GM23338 (cell line): ENCODE results near the gene CNOT6L. TPM values are rescaled to one million over a fixed set of nuclear protein-coding genes. Genes with fewer than 3 reads are reported as not detected.

Source experiments
- ATAC-seq: fragments of 200-7000 bp; cut with Tn5 transposase; 3 replicates; pipeline ENCODE4 v1.9.1; 2020
- DNase-seq: peaks from one replicate; pipeline ENCODE4 v3.0.0-alpha.2; 2015; ENCODE audit warnings: low spot score
- H2AFZ ChIP-seq: fragments of 200-600 bp; sonication (generic); 2 replicates; pipeline ENCODE4 v1.8.0; 2016; ENCODE audit warnings: antibody characterized with exemption, mild to moderate bottlenecking, moderate library complexity
- H3F3A ChIP-seq: fragments of 200-600 bp; sonication (generic); replicated peaks from 2 replicates; pipeline ENCODE4 v1.8.0; 2017; ENCODE audit warnings: antibody characterized with exemption, mixed run types, low read depth
- H3K27ac ChIP-seq: fragments of 200-600 bp; sonication (generic); 2 replicates; pipeline ENCODE4 v1.6.1; 2016; ENCODE audit warnings: low read depth
- H3K27me3 ChIP-seq: fragments of 200-600 bp; sonication (generic); 2 replicates; pipeline ENCODE4 v1.8.0; 2016; ENCODE audit warnings: mild to moderate bottlenecking, mixed run types, moderate library complexity; ENCODE audit not compliant: insufficient read depth
- H3K36me3 ChIP-seq: fragments of 200-600 bp; sonication (generic); 2 replicates; pipeline ENCODE4 v1.8.0; 2016; ENCODE audit warnings: mild to moderate bottlenecking; ENCODE audit not compliant: insufficient read depth
- H3K4me1 ChIP-seq: fragments of 200-600 bp; sonication (generic); 2 replicates; pipeline ENCODE4 v1.8.0; 2016; ENCODE audit warnings: mild to moderate bottlenecking, moderate library complexity; ENCODE audit not compliant: insufficient read depth
- H3K4me2 ChIP-seq: fragments of 200-600 bp; sonication (generic); 2 replicates; pipeline ENCODE4 v1.7.1; 2017; ENCODE audit warnings: mixed run types
- H3K4me3 ChIP-seq: fragments of 200-600 bp; sonication (generic); 2 replicates; pipeline ENCODE4 v1.6.1; 2016; ENCODE audit warnings: mixed run types
- H3K79me2 ChIP-seq: fragments of 200-600 bp; sonication (generic); replicated peaks from 2 replicates; pipeline ENCODE4 v1.8.0; 2017; ENCODE audit warnings: mild to moderate bottlenecking; ENCODE audit not compliant: insufficient read depth
- H3K9me2 ChIP-seq: fragments of 200-600 bp; sonication (generic); 2 replicates; pipeline ENCODE4 v1.8.0; 2017; ENCODE audit not compliant: insufficient read depth
- H4K20me1 ChIP-seq: fragments of 200-600 bp; sonication (generic); replicated peaks from 2 replicates; pipeline ENCODE4 v1.8.0; 2017; ENCODE audit warnings: mild to moderate bottlenecking; ENCODE audit not compliant: insufficient read depth
- H3K27ac Mint-ChIP-seq: 2 replicates; pipeline ENCODE4 v1.8.0; 2020; ENCODE audit warnings: inconsistent platforms, mild to moderate bottlenecking, moderate library complexity, mixed read lengths
- H3K27me3 Mint-ChIP-seq: 3 replicates; pipeline ENCODE4 v1.8.0; 2022; ENCODE audit warnings: low read depth, mild to moderate bottlenecking, moderate library complexity, mixed read lengths, inconsistent platforms; ENCODE audit not compliant: insufficient read depth, poor library complexity
- H3K36me3 Mint-ChIP-seq: 3 replicates; pipeline ENCODE4 v1.8.0; 2021; ENCODE audit warnings: low read depth, mild to moderate bottlenecking, inconsistent platforms, moderate library complexity, mixed read lengths
- H3K4me1 Mint-ChIP-seq: 3 replicates; pipeline ENCODE4 v1.8.0; 2020; ENCODE audit warnings: mild to moderate bottlenecking, inconsistent platforms, mixed read lengths
- H3K4me3 Mint-ChIP-seq: 3 replicates; pipeline ENCODE4 v1.8.0; 2021; ENCODE audit warnings: moderate library complexity, mild to moderate bottlenecking, inconsistent platforms, mixed read lengths
- H3K9me3 Mint-ChIP-seq: 3 replicates; pipeline ENCODE4 v1.8.0; 2020; ENCODE audit warnings: moderate library complexity, mild to moderate bottlenecking, inconsistent platforms, mixed read lengths
- CTCF ChIP-seq, 2 experiments: fragments of 200-600 bp in 1 of 2; sonication (generic) in 1 of 2; conservative IDR thresholded peaks; 2 replicates each; pipeline versions ENCODE4 v1.5.1 to v1.6.1; 2016 to 2017; ENCODE audit warnings: antibody characterized with exemption in 2 of 2, low read depth in 2 of 2, mild to moderate bottlenecking in 2 of 2, moderate library complexity in 1 of 2
- EZH2 ChIP-seq: fragments of 200-600 bp; sonication (generic); IDR thresholded peaks from one replicate; pipeline ENCODE4 v1.8.0; 2017; ENCODE audit warnings: antibody characterized with exemption, mild to moderate bottlenecking, low read depth; ENCODE audit not compliant: unreplicated experiment
- JUNB ChIP-seq: IDR thresholded peaks from one replicate; pipeline ENCODE4 v1.6.1; 2016; ENCODE audit warnings: antibody characterized with exemption; ENCODE audit not compliant: unreplicated experiment
- NANOG ChIP-seq: IDR thresholded peaks from 2 replicates; pipeline ENCODE4 v1.6.1; 2016; ENCODE audit warnings: antibody characterized with exemption, borderline replicate concordance
- POLR2AphosphoS5 ChIP-seq: IDR thresholded peaks from 2 replicates; pipeline ENCODE4 v1.6.1; 2016; ENCODE audit warnings: antibody characterized with exemption, low read depth
- STAT1 ChIP-seq: IDR thresholded peaks from one replicate; pipeline ENCODE4 v1.6.1; 2016; ENCODE audit warnings: antibody characterized with exemption; ENCODE audit not compliant: unreplicated experiment
- ZNF114 ChIP-seq: fragments of 250-450 bp; sonication (Bioruptor Pico); IDR thresholded peaks from 2 replicates; pipeline ENCODE4 v1.5.0; 2020; ENCODE audit warnings: mild to moderate bottlenecking, moderate library complexity
- ZNF331 ChIP-seq: fragments of 250-450 bp; sonication (Bioruptor Pico); IDR thresholded peaks from 2 replicates; pipeline ENCODE4 v1.5.0; 2020; ENCODE audit warnings: low read depth, mild to moderate bottlenecking, moderate library complexity
- ZNF462 ChIP-seq: fragments of 250-450 bp; sonication (Bioruptor Pico); IDR thresholded peaks from 2 replicates; pipeline ENCODE4 v1.5.0; 2020; ENCODE audit warnings: mild to moderate bottlenecking, moderate library complexity
- polyA plus RNA-seq: library from polyadenylated mRNA; unstranded; fragments of >200 nt; fragmentation: Nextera tagmentation; extraction: Ambion mirVana; gene quantifications from 2 replicates; pipeline ENCODE4 v1.2.1, GENCODE V29; 2016
- total RNA-seq: library from RNA; depleted of rRNA; stranded (reverse); fragments of >200 nt; shearing (Covaris generic); gene quantifications from 2 replicates; pipeline ENCODE4 v1.2.3, GENCODE V29; 2014

Gene CNOT6L
- total and polyA plus RNA-seq, 2 experiments from 2014 or later: 3.2 to 13.9 TPM

GRCh38 chr4:77745792-77746191 is 73.4 kb downstream of the CNOT6L start (continued):
- TF ChIP-seq ZNF462 (CRISPR knock-in tag): no peak
- TF ChIP-seq POLR2AphosphoS5: no peak
- no peak for TF ChIP-seq STAT1
- no peak for TF ChIP-seq NANOG
- no peak for TF ChIP-seq ZNF114 (CRISPR knock-in tag)
- no peak for TF ChIP-seq EZH2

GRCh38 chr4:77742054-77742453 is 77.1 kb downstream of the CNOT6L start:
- Histone ChIP-seq H3K27me3 (no peaks in the 10 kb centered on the region), H3K4me2 (no peak overlapping the region), H3K36me3 (no peaks in the 10 kb centered on the region), H3K9me2 (no peaks in the 10 kb centered on the region), H3K4me1 (no peaks in the 10 kb centered on the region), H3K4me3 (no peak overlapping the region), H4K20me1 (0 out of 2 replicates have a peak, but pooled peaks cover 2% of the 10 kb centered on the region), H3K27ac (no peak overlapping the region), H3F3A (no peaks in the 10 kb centered on the region), H3K79me2 (no peaks in the 10 kb centered on the region), H2AFZ (no peak overlapping the region)
- no peak overlapping the region for H3K27ac Mint-ChIP-seq
- ATAC-seq (no peak), DNase-seq (no peak)
- no peaks in the 10 kb centered on the region for H3K4me1 Mint-ChIP-seq
- H3K27me3 Mint-ChIP-seq: no peaks in the 10 kb centered on the region
- no peak overlapping the region for H3K4me3 Mint-ChIP-seq
- H3K9me3 Mint-ChIP-seq: no peaks in the 10 kb centered on the region
- H3K36me3 Mint-ChIP-seq: no peaks in the 10 kb centered on the region
- TF ChIP-seq ZNF331 (CRISPR knock-in tag): no peak
- TF ChIP-seq JUNB: no peak
- TF ChIP-seq STAT1: no peak
- TF ChIP-seq CTCF (conservative IDR thresholded peaks at IDR 0.05; ENCODE audit: low read depth in 2 of 2): no peak
- no peak for TF ChIP-seq ZNF114 (CRISPR knock-in tag)
- TF ChIP-seq ZNF462 (CRISPR knock-in tag): no peak
